Osteoblast (primary cell): ENCODE data around the gene ANGEL1. TPM values are rescaled to one million over a fixed set of nuclear protein-coding genes. Genes with fewer than 3 reads are reported as not detected.

Source experiments
- DNase-seq: peaks from one replicate; pipeline ENCODE4 v3.0.0; 2011; ENCODE audit warnings: low spot score, mixed read lengths; ENCODE audit not compliant: insufficient read length; ENCODE audit errors: missing footprints
- H2AFZ ChIP-seq: 2 replicates; pipeline ENCODE4 v1.6.0; 2011; ENCODE audit warnings: mild to moderate bottlenecking, low read length
- H3K27ac ChIP-seq: 2 replicates; pipeline ENCODE4 v1.5.1; 2011; ENCODE audit warnings: mild to moderate bottlenecking, low read depth, low read length, moderate library complexity
- H3K27me3 ChIP-seq: 2 replicates; pipeline ENCODE4 v1.6.0; 2012; ENCODE audit warnings: mild to moderate bottlenecking, control low read depth, inconsistent platforms, low read length, moderate library complexity; ENCODE audit not compliant: insufficient read depth
- H3K36me3 ChIP-seq: 2 replicates; pipeline ENCODE4 v1.5.1; 2011; ENCODE audit warnings: mild to moderate bottlenecking, low read length, control low read depth, moderate library complexity; ENCODE audit not compliant: insufficient read depth
- H3K4me1 ChIP-seq: 2 replicates; pipeline ENCODE4 v1.5.1; 2011; ENCODE audit warnings: mild to moderate bottlenecking, low read length, control low read depth, moderate library complexity; ENCODE audit not compliant: insufficient read depth
- H3K4me2 ChIP-seq: 2 replicates; pipeline ENCODE4 v1.6.0; 2011; ENCODE audit warnings: mild to moderate bottlenecking, low read length; ENCODE audit not compliant: insufficient read depth
- H3K4me3 ChIP-seq: fragments of 200-600 bp; sonication (generic); 3 replicates; pipeline ENCODE4 v1.5.1; 2012; ENCODE audit warnings: mild to moderate bottlenecking, low read length, inconsistent platforms; ENCODE audit not compliant: insufficient read depth
- H3K79me2 ChIP-seq: 2 replicates; pipeline ENCODE4 v1.6.0; 2012; ENCODE audit warnings: mild to moderate bottlenecking, low read length, control low read depth, inconsistent platforms; ENCODE audit not compliant: insufficient read depth
- H3K9me3 ChIP-seq: 2 replicates; pipeline ENCODE4 v1.5.1; 2011; ENCODE audit warnings: low read depth, low read length, control low read depth
- H4K20me1 ChIP-seq: 2 replicates; pipeline ENCODE4 v1.6.0; 2012; ENCODE audit warnings: mild to moderate bottlenecking, low read length, control low read depth; ENCODE audit not compliant: insufficient read depth
- CTCF ChIP-seq: IDR thresholded peaks from 2 replicates; pipeline ENCODE4 v1.5.1; 2011; ENCODE audit warnings: mild to moderate bottlenecking, low read depth, low read length, moderate library complexity; ENCODE audit errors: extremely low read depth
- total RNA-seq: library from RNA; depleted of rRNA; stranded (reverse); fragments of >200 nt; gene quantifications from 2 replicates; pipeline ENCODE4 v1.2.3, GENCODE V29; 2012

Gene ANGEL1
- total RNA-seq, 1 donor: 8.3 TPM

- no peak overlapping the region for H3K4me3 ChIP-seq
- TF ChIP-seq CTCF: no peak
- no peaks in the 10 kb centered on the region for H3K79me2 ChIP-seq
- no peak overlapping the region for H3K4me2 ChIP-seq
- H3K27me3 ChIP-seq: peaks cover 12% of the 10 kb centered on the region
- no peaks in the 10 kb centered on the region for H3K4me1 ChIP-seq
- no peaks in the 10 kb centered on the region for H3K36me3 ChIP-seq
- H3K27ac ChIP-seq: no peak overlapping the region
- no peaks in the 10 kb centered on the region for H3K9me3 ChIP-seq
- no peak overlapping the region for H2AFZ ChIP-seq
- DNase-seq: no peak
- H4K20me1 ChIP-seq: no peaks in the 10 kb centered on the region
These were observed 19.9 kb upstream of the ANGEL1 start for GRCh38 chr14:76832503-76832988.

GRCh38 chr14:76830556-76830955, 17.9 kb upstream of the ANGEL1 start:
- Histone ChIP-seq H3K4me3 (no peak overlapping the region), H3K4me1 (no peaks in the 10 kb centered on the region), H3K36me3 (no peaks in the 10 kb centered on the region), H4K20me1 (no peaks in the 10 kb centered on the region), H3K27ac (no peak overlapping the region), H3K9me3 (no peaks in the 10 kb centered on the region), H2AFZ (no peak overlapping the region), H3K27me3 (peaks cover 6% of the 10 kb centered on the region), H3K4me2 (no peak overlapping the region), H3K79me2 (no peaks in the 10 kb centered on the region)
- TF ChIP-seq CTCF: no peak
- DNase-seq: no peak

- H3K27ac ChIP-seq: no peak overlapping the region
- no peak for TF ChIP-seq CTCF
- peaks cover 6% of the 10 kb centered on the region for H3K27me3 ChIP-seq
- no peaks in the 10 kb centered on the region for H3K9me3 ChIP-seq
- no peaks in the 10 kb centered on the region for H3K4me1 ChIP-seq
- H3K4me3 ChIP-seq: no peak overlapping the region
- no peaks in the 10 kb centered on the region for H4K20me1 ChIP-seq
- H3K79me2 ChIP-seq: no peaks in the 10 kb centered on the region
- no peak overlapping the region for H2AFZ ChIP-seq
- no peak for DNase-seq
- H3K36me3 ChIP-seq: no peaks in the 10 kb centered on the region
- H3K4me2 ChIP-seq: no peak overlapping the region
These were observed 17.2 kb upstream of the ANGEL1 start for GRCh38 chr14:76829650-76830421.

GRCh38 chr14:76829013-76829365, 16.3 kb upstream of the ANGEL1 start:
- no peak for TF ChIP-seq CTCF
- Histone ChIP-seq H3K4me1 (no peaks in the 10 kb centered on the region), H4K20me1 (no peaks in the 10 kb centered on the region), H3K36me3 (no peaks in the 10 kb centered on the region), H3K4me3 (no peak overlapping the region), H3K9me3 (no peaks in the 10 kb centered on the region), H2AFZ (no peak overlapping the region), H3K27me3 (peaks cover 4% of the 10 kb centered on the region), H3K79me2 (no peaks in the 10 kb centered on the region), H3K27ac (no peak overlapping the region), H3K4me2 (no peak overlapping the region)
- DNase-seq: no peak
